HepG2 (cell line): ENCODE results near the gene RIPK1. TPM values are rescaled to one million over a fixed set of nuclear protein-coding genes. Genes with fewer than 3 reads are reported as not detected.

Experiments used
- ATAC-seq: fragments of 200-7000 bp; cut with Tn5 transposase; 3 replicates; pipeline ENCODE4 v1.9.1; 2020; ENCODE audit warnings: mild to moderate bottlenecking, moderate library complexity
- BruUV-seq: library from RNA; stranded (reverse); fragments of 400-500 nt; replicated peaks from 2 replicates; lab custom pipeline; 2021; lab: Mats Ljungman, UMichigan
- CTCF ChIA-PET: fragments of 300-600 bp; formaldehyde crosslinking; extraction: SDS; loops from one replicate; lab custom pipeline; 2021; ENCODE audit warnings: low total read pairs, inconsistent platforms, low intra/inter-chr PET ratio; lab: Yijun Ruan, JAX
- POLR2A ChIA-PET: fragments of 350-600 bp; sonication (Branson Sonifier 250); formaldehyde crosslinking; loops from one replicate; lab custom pipeline; 2020; ENCODE audit warnings: antibody characterized with exemption, inconsistent platforms; lab: Yijun Ruan, JAX
- DNase-seq: peaks from one replicate; pipeline ENCODE4 v3.0.0-alpha.2; 2015; ENCODE audit warnings: low spot score
- FAIRE-seq: peaks from 3 replicates; lab custom pipeline; 2011; peaks lifted over from hg19 to GRCh38; lab: Jason Lieb, UNC
- H2AFZ ChIP-seq: one replicate; pipeline ENCODE4 v1.6.1; 2011; ENCODE audit warnings: low read length, inconsistent platforms
- H3K27ac ChIP-seq: fragments of 300-600 bp; 3 replicates; pipeline ENCODE4 v1.8.0; 2011; ENCODE audit warnings: mixed run types, mild to moderate bottlenecking, mixed read lengths, low read length, inconsistent platforms; ENCODE audit not compliant: insufficient read depth; ENCODE audit errors: extremely low read length
- H3K27me3 ChIP-seq, 2 experiments: fragments of 200-600 bp in 1 of 2; 2 replicates in 1 of 2; 3 replicates in 1 of 2; pipeline versions ENCODE4 v1.6.0 to v1.8.0; 2011; ENCODE audit warnings: low read length in 2 of 2, mild to moderate bottlenecking in 2 of 2, moderate library complexity in 2 of 2, inconsistent platforms in 1 of 2; ENCODE audit not compliant: insufficient read depth in 2 of 2, control insufficient read depth in 1 of 2
- H3K36me3 ChIP-seq, 2 experiments: fragments of 200-600 bp in 1 of 2; replicated peaks in 1 of 2; 2 replicates in 1 of 2; 3 replicates in 1 of 2; pipeline versions ENCODE4 v1.5.1 to v1.8.0; 2011; ENCODE audit warnings: low read length in 2 of 2, inconsistent platforms in 1 of 2; ENCODE audit not compliant: insufficient read depth in 2 of 2, control insufficient read depth in 1 of 2
- H3K4me1 ChIP-seq: 2 replicates; pipeline ENCODE4 v1.5.1; 2012; ENCODE audit warnings: low read length, inconsistent platforms; ENCODE audit not compliant: insufficient read depth
- H3K4me2 ChIP-seq: 2 replicates; pipeline ENCODE4 v1.6.0; 2011; ENCODE audit warnings: low read depth, low read length, inconsistent platforms
- H3K4me3 ChIP-seq, 3 experiments: fragments of 200-600 bp in 1 of 3; sonication (generic), shearing (Covaris generic) in 1 of 3; replicated peaks in 1 of 3; 2 replicates each; pipeline ENCODE4 v1.5.1; 2011 to 2016; ENCODE audit warnings: low read length in 3 of 3, inconsistent platforms in 2 of 3, low read depth in 2 of 3, mild to moderate bottlenecking in 2 of 3, control low read depth in 1 of 3, mixed read lengths in 1 of 3; ENCODE audit not compliant: insufficient read depth in 1 of 3
- H3K79me2 ChIP-seq: one replicate; pipeline ENCODE4 v1.6.1; 2011; ENCODE audit warnings: low read length, inconsistent platforms; ENCODE audit not compliant: insufficient read depth
- H3K9ac ChIP-seq: 2 replicates; pipeline ENCODE4 v1.6.0; 2011; ENCODE audit warnings: mild to moderate bottlenecking, low read depth, low read length, inconsistent platforms; ENCODE audit not compliant: insufficient read depth
- H3K9me3 ChIP-seq: 2 replicates; pipeline ENCODE4 v1.5.1; 2012; ENCODE audit warnings: mild to moderate bottlenecking, low read length
- H4K20me1 ChIP-seq: 2 replicates; pipeline ENCODE4 v1.6.0; 2011; ENCODE audit warnings: inconsistent platforms, mild to moderate bottlenecking, low read length, moderate library complexity; ENCODE audit not compliant: insufficient read depth
- ATF5 ChIP-seq: sonication (generic); formaldehyde crosslinking; IDR thresholded peaks from 2 replicates; pipeline ENCODE4 v1.4.0; 2020; ENCODE audit warnings: mild to moderate bottlenecking, low read depth, missing genetic modification reagents
- MLX ChIP-seq: IDR thresholded peaks from 2 replicates; pipeline ENCODE4 v1.6.1; 2016
- ZNF12 ChIP-seq: sonication (generic); formaldehyde crosslinking; IDR thresholded peaks from 2 replicates; pipeline ENCODE4 v1.5.0; 2020; ENCODE audit warnings: missing genetic modification reagents
- ZNF333 ChIP-seq: sonication (generic); formaldehyde crosslinking; IDR thresholded peaks from 2 replicates; pipeline ENCODE4 v1.4.0; 2020; ENCODE audit warnings: mild to moderate bottlenecking, missing genetic modification reagents, borderline replicate concordance
- ZNF883 ChIP-seq: sonication (generic); formaldehyde crosslinking; IDR thresholded peaks from 2 replicates; pipeline ENCODE4 v1.5.1; 2020; ENCODE audit warnings: mild to moderate bottlenecking, missing genetic modification reagents; ENCODE audit errors: not compliant biosample characterization
- ZNF891 ChIP-seq: sonication (generic); formaldehyde crosslinking; IDR thresholded peaks from 2 replicates; pipeline ENCODE4 v1.5.0; 2020; ENCODE audit warnings: mild to moderate bottlenecking, missing genetic modification reagents
- WGBS: methylation state at CpG from one replicate; pipeline ENCODE4 v1.1.6; 2017; ENCODE audit warnings: low lambda C conversion rate; 5-methylcytosine and 5-hydroxymethylcytosine counted together
- in situ Hi-C: cut with HindIII; loops from 2 replicates; pipeline ENCODE4 v1.10.0; 2017; ENCODE audit warnings: low pct_unique_long_range_greater_than_20kb; ENCODE audit not compliant: extremely low pct_ligation_motif_present
- intact Hi-C: fragments of 100-400 bp; cut with micrococcal nuclease; formaldehyde crosslinking; loops from one replicate; pipeline ENCODE4 v1.10.0; 2022; ENCODE audit not compliant: unreplicated experiment
- polyA plus RNA-seq, 8 experiments: library from polyadenylated mRNA; depleted of rRNA in 3 of 8; stranded (reverse) in 7 of 8; unstranded in 1 of 8; fragments of >200 nt; fragmentation: Illumina TruSeq in 4 of 8; extraction: Trizol in 4 of 8; gene quantifications; 2 replicates each; pipeline versions ENCODE4 v1.2.1 to v1.2.3, GENCODE V29; 2011 to 2016; ENCODE audit warnings: low read depth in 4 of 8, missing spikeins in 1 of 8, mixed read lengths in 1 of 8; ENCODE audit not compliant: insufficient read depth in 1 of 8
- total RNA-seq, 5 experiments: library from RNA; depleted of rRNA; stranded (reverse); fragments of >200 nt; fragmentation: Illumina TruSeq; extraction: Trizol; gene quantifications; 2 replicates each; pipeline ENCODE4 v1.2.3, GENCODE V29; 2016; ENCODE audit warnings: low read depth in 1 of 5

RIPK1 gene
- total and polyA plus RNA-seq, 2 of the 13 experiments (the other 11 are each of a cell fraction or from before 2014, with no cell fraction given): 9.0 to 10.3 TPM

DNA sequence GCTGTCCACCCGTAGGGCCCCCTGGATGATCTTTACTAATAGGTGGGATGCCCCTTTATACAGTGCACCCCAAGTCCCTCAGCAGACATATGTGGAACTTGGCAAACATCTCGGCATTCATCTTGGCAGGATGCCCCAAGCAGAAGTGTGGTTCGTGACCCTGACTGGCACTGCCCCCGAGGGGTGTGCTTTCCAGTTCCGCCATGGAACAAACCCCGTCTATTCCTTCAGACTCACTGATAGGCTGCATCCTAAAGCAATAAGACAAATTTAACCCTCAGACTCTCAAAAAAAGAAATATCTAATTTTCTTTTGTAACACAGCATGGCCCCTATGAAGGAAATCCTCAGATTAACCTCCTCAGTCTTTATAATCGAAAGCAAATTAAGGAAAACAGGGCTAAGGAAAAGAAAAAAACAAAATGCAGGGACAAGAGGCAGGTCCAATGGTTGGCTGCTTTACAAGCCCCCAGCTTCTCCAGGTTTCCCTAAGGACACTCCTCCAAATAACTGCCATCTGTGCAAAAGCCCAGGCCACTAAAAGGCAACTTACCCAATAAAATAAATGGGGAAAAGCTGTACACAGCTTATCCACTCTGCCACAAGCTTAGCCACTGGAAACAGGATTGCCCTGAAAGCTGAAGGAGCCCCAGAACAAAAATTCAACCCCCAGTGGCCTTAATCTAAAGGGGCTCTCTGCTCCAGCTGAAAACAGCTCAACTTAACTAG lies 30.5 kb upstream of the RIPK1 start (continued):
- no peak for TF ChIP-seq MLX (CRISPR knock-in tag)

- POLR2A ChIA-PET: interaction anchor here (2.2 kb wide), 1 partner anchor 40 kb away, joined by 8 read pairs; the partner anchor contains the start of gene NQO2
- Histone ChIP-seq H3K9ac (no peak overlapping the region), H3K27ac (no peak overlapping the region), H3K9me3 (no peaks in the 10 kb centered on the region), H4K20me1 (no peaks in the 10 kb centered on the region), H3K4me1 (peaks cover 13% of the 10 kb centered on the region), H2AFZ (no peak overlapping the region), H3K79me2 (no peaks in the 10 kb centered on the region)
- WGBS: 7% methylated on average over 3 of the region's 3 CpGs
- DNase-seq (no peak), ATAC-seq (no peak), FAIRE-seq (peak; percentile 4)
- intact Hi-C loops (loop anchor here (5.0 kb wide), 1 partner anchor 37 kb away; no protein-coding TSS in a partner anchor), in situ Hi-C loops (no loop called here)
- no peak for TF ChIP-seq ZNF12 (CRISPR knock-in tag)
- TF ChIP-seq ZNF891 (CRISPR knock-in tag): no peak
- TF ChIP-seq ZNF333: no peak
- TF ChIP-seq ZNF883 (CRISPR knock-in tag): no peak
- TF ChIP-seq ATF5 (CRISPR knock-in tag): no peak
- TF ChIP-seq, all 625 proteins: peak for 0
- no peak overlapping the region for H3K4me2 ChIP-seq
- H3K4me3 ChIP-seq: no peak overlapping the region
- H3K36me3 ChIP-seq: no peaks in the 10 kb centered on the region
- peaks cover 2 to 33% of the 10 kb centered on the region in 2 experiments; a peak in 4 of 5 replicates for H3K27me3 ChIP-seq
- no TSS peak for BruUV-seq
- CTCF ChIA-PET: no interaction called here
These were observed 28.9 kb upstream of the RIPK1 start for GRCh38 chr6:3039384-3039783.
